ENCODE results near the gene ZNF22. TPM values are rescaled to one million over a fixed set of nuclear protein-coding genes. Genes with fewer than 3 reads are reported as not detected.
A peak's percentile ranks its signal among the peaks of the same experiment; 100 is the strongest.

ZNF22 gene
- total and polyA plus RNA-seq, 8 donors, result 0.58 to 39.8 (median 15.9) TPM

DNA sequence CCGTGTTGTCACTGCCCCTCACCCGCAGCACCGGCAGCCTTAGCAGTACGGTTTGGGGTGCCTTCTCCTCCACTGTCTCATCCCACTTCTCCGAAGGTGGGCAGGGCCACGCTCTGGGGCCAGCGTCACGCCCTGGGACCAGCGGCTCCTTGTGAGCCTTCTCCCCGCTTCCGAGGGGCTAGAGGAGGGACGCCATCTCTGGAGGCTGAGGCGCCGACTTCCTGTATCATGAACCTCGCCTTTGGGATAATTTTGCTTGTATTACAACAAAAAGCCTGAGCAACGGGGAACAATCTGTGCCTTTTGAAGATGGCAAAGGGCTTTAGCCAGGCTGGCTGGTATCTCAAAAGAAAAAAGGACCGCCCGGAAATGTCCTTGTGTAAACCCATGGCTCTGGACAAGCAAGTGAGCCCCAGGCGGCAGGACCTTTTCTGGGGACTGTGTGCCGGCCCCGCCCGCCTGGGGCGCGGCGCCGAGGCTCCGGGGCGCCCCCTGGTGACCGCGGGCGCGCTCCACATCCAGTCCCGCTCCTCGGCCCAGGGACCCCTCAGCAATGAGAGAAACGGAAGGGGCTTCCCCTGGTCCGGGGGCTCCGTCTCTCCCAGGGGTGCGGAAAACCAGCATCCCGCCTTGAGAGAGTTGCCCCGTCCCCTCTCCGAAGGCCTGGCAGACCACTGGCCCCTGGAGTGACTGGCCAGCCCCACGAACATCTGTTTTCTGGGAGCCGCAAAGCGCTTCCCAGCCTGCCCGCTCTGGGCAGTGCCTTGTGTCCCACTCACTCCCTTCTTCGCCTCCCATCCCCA lies 25.9 kb upstream of the ZNF22 start:
- Histone ChIP-seq H3K4me3 (peak overlapping the region; percentile 43 to 73 (median 58)), H3K9me3 (no peaks in the 10 kb centered on the region), H3K36me3 (peaks cover 9 to 47% (median 42%) of the 10 kb centered on the region in 4 donors), H3K27me3 (no peaks in the 10 kb centered on the region), H3K4me1 (peaks cover 61 to 72% (median 65%) of the 10 kb centered on the region in 4 donors), H3K27ac (peak overlapping the region; percentile 78 to 92 (median 89))
- peak in 2 of 3 donors; percentile 29 to 56 for TF ChIP-seq POLR2AphosphoS5 (IDR thresholded peaks at IDR 0.05)
- TF ChIP-seq EP300 (IDR thresholded peaks at IDR 0.05), result no peak
- TF ChIP-seq, protein P1, sequence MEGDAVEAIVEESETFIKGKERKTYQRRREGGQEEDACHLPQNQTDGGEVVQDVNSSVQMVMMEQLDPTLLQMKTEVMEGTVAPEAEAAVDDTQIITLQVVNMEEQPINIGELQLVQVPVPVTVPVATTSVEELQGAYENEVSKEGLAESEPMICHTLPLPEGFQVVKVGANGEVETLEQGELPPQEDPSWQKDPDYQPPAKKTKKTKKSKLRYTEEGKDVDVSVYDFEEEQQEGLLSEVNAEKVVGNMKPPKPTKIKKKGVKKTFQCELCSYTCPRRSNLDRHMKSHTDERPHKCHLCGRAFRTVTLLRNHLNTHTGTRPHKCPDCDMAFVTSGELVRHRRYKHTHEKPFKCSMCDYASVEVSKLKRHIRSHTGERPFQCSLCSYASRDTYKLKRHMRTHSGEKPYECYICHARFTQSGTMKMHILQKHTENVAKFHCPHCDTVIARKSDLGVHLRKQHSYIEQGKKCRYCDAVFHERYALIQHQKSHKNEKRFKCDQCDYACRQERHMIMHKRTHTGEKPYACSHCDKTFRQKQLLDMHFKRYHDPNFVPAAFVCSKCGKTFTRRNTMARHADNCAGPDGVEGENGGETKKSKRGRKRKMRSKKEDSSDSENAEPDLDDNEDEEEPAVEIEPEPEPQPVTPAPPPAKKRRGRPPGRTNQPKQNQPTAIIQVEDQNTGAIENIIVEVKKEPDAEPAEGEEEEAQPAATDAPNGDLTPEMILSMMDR (IDR thresholded peaks at IDR 0.05), result peak in 5 of 7 experiments; percentile 61 to 99 (median 94)
- peak; percentile 82 to 89 for DNase-seq
- WGBS, 5 donors, result 2 to 5% (median 4%) methylated on average over 24 to 46 of the region's 46 CpGs
- intact Hi-C loops (cut with DNase I; ENCODE audit: low total_unique reads), result no loop called here

DNA sequence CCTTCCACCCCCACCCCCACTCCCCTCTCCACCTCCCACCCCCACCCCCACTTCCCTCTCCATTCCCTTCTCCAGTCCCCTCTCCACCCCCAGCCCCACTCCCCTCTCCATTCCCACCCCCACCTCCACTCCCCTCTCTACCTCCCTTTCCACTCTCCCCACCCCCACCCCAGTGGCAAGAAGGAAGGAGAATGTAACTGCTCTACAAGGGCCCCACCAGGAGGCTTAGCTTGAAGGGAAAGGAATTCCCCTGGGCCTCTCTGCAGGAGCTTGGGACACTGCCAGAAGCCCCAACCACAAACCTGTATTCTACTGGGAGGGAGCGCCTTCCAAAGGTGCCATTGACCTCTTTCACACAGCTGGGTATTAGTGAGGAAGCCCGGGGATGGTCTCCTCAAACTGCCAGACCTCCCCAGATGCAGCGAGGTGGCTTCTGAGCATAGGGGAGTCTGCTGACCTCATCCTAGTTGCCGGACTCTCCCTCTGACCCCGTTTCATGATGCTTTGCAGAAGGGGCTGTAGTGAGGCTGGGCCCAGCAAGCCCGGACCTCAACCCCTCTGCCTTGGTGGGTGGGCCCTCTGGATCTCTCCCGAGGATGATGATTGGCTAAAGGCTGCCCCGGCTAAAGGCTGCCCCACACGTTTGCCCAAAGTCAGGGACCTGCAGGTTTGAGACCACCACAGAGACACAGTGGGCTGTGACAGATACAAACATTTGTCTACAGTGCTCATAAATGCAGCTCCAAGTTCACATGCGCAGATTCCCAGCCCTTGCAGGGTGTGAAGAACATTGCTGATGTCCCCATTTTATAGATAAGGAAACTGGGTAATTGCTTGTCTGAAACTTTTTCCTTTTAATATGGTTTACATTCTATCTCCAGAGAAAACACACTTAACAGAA lies 25.0 kb upstream of the ZNF22 start:
- Histone ChIP-seq H3K9me3 (no peaks in the 10 kb centered on the region), H3K36me3 (peaks cover 5 to 38% (median 33%) of the 10 kb centered on the region in 4 donors), H3K4me3 (peak overlapping the region; percentile 56 to 73 (median 58)), H3K27me3 (no peaks in the 10 kb centered on the region), H3K27ac (peak overlapping the region; percentile 27 to 92 (median 89)), H3K4me1 (peaks cover 69 to 80% (median 74%) of the 10 kb centered on the region in 4 donors)
- intact Hi-C loops (cut with DNase I; ENCODE audit: low total_unique reads), result no loop called here
- no peak for TF ChIP-seq EP300 (IDR thresholded peaks at IDR 0.05)
- peak in 1 of 3 donors; percentile 14 for TF ChIP-seq POLR2AphosphoS5 (IDR thresholded peaks at IDR 0.05)
- TF ChIP-seq, protein P1 (IDR thresholded peaks at IDR 0.05), result no peak
- peak; percentile 74 to 90 for DNase-seq
- 35 to 46% (median 40%) methylated on average over 5 to 10 of the region's 10 CpGs for WGBS, 5 donors

DNA sequence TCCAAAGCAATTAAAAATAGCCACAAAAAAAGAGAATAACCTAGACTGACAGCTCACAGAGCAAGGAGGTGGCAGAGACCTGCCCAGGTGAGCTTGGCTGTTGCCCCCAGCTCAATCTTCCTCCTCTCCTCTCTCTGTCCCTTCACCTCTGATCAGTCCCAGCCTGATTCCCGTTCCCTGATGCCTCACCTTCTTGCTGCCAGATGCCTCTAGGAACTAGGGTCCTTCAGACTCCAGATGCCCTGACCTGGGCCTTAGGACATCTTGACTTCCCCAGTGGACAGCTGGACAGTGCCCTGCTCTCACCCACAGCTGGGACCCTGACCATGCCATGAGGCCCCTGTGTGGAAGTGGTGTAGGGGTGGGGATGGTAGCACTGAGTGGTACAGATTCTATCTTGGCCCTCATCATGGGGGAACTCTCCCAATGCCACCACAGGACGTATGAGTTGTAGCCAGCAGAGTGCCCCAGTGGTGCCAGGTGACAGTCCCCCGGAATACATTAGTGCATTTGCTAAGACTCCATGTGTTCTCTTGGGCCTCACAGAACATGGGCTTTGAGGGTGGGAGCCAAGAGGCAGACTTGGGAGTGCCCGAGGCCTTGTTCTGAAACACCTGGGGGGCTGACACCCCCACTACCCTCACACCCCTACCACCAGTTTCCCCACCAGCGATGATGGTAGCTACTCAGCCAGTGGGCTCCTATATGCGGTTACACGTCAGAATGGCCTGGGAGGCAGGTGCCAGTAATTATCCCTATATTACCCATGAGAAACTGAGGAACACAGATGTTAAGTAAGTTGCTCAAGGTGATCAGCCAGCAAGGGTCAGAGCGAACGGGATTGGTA lies 24.1 kb upstream of the ZNF22 start:
- Histone ChIP-seq H3K27ac (peak overlapping the region; percentile 34 to 92 (median 89)), H3K4me1 (peaks cover 78 to 89% (median 83%) of the 10 kb centered on the region in 4 donors), H3K36me3 (peaks cover 0 to 29% (median 25%) of the 10 kb centered on the region in 4 donors), H3K4me3 (peak overlapping the region; percentile 56 to 73 (median 58)), H3K9me3 (no peaks in the 10 kb centered on the region), H3K27me3 (no peaks in the 10 kb centered on the region)
- peak in 1 of 3 donors; percentile 49 for TF ChIP-seq POLR2AphosphoS5 (IDR thresholded peaks at IDR 0.05)
- no peak for TF ChIP-seq EP300 (IDR thresholded peaks at IDR 0.05)
- no peak for DNase-seq
- 78 to 85% (median 82%) methylated on average over 9 of the region's 9 CpGs for WGBS, 5 donors
- intact Hi-C loops (cut with DNase I; ENCODE audit: low total_unique reads), result no loop called here

DNA sequence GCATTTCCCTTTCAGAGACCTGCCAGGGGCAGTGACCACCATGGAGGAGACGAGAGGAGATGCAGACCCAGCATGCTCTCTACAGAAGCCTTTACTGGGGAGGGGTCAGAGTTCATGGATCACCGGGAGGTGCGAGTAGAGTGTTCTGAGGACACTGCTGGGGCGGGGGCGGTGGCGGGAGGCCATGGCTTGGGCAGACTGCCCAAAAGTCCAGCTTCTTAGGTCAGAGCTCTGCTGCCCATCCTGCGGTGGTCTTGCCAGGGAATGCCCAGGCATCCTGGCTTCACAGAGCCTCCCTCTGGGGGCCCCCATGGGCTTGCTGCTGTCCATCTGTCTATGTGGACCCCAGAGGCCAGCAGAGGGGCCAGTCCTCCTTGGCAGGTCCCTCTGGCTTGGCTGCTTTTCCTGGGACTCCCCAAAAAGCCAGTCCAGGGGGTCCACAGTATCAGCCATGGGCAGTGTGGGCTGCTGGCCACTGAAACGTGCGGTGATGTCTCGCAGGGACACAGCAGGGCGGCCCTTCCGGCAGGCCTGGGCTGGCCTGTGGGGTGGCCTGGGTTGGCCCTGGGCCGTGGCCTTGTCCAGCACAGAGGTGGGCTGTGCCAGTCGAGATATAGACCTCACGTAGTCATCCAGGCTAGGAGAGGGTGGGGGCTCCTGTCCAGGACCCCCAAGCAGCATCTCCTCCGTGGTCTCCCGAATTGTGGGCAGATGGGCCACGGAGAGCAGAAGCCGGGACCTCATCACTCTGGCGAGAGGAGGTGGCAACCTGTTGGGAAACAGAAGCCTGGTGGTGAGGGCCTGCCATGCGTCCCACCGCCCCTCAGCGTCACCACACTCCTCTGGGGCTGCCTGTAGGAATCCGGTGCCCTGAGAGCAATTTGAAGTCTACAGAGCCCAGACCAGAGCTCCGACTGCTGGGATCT lies 23.2 kb upstream of the ZNF22 start:
- peak overlapping the region; percentile 56 to 73 (median 58) for H3K4me3 ChIP-seq
- H3K4me1 ChIP-seq, result peaks cover 88 to 99% (median 92%) of the 10 kb centered on the region in 4 donors
- DNase-seq, result no peak
- H3K9me3 ChIP-seq, result no peaks in the 10 kb centered on the region
- intact Hi-C loops (cut with DNase I; ENCODE audit: low total_unique reads), result no loop called here
- H3K27ac ChIP-seq, result peak overlapping the region; percentile 84 to 92 (median 89)
- 39 to 60% (median 50%) methylated on average over 10 to 25 of the region's 25 CpGs for WGBS, 5 donors
- no peaks in the 10 kb centered on the region for H3K27me3 ChIP-seq
- TF ChIP-seq POLR2A (IDR thresholded peaks at IDR 0.05) (no peak), POLR2AphosphoS5 (IDR thresholded peaks at IDR 0.05) (peak in 2 of 3 donors; percentile 10 to 19)
- TF ChIP-seq, protein P1 (IDR thresholded peaks at IDR 0.05), result no peak
- peaks cover 0 to 20% (median 16%) of the 10 kb centered on the region in 4 donors for H3K36me3 ChIP-seq

All from stomach (tissue), 9 donors.